Muscle of back (tissue), 11 donors: Measurements from ENCODE around the gene MARCHF6. TPM values are rescaled to one million over a fixed set of nuclear protein-coding genes. Genes with fewer than 3 reads are reported as not detected.
"Not testable (repeated sequence)": the region's sequence is repeated elsewhere in the genome, so short reads cannot be mapped to it uniquely, and the experiment has no call there.

ENCODE experiments used
- DNase-seq, 3 donors: peaks; one replicate each; pipeline versions ENCODE4 v3.0.0 to v3.0.0-alpha.2; 2013
- polyA plus RNA-seq, 10 donors: library from polyadenylated mRNA; unstranded; fragments of 120-200 nt; gene quantifications; one replicate each; pipeline ENCODE4 v1.2.1, GENCODE V29; 2013; ENCODE audit not compliant: insufficient read length in 10 of 10

The MARCHF6 gene
- polyA plus RNA-seq, 10 donors, result 81.2 to 128 (median 99.7) TPM

- DNase-seq, result no peak
Measured at GRCh38 chr5:10374046-10375022, 20.8 kb downstream of the MARCHF6 start.

- not testable (repeated sequence) for DNase-seq
Measured at GRCh38 chr5:10375146-10375545, 21.7 kb downstream of the MARCHF6 start.

GRCh38 chr5:10376544-10376943 lies 23.0 kb downstream of the MARCHF6 start:
- DNase-seq, result no peak

GRCh38 chr5:10377081-10377480 lies 23.6 kb downstream of the MARCHF6 start:
- DNase-seq, result no peak

GRCh38 chr5:10381803-10382202 lies 28.3 kb downstream of the MARCHF6 start:
- no peak for DNase-seq

GRCh38 chr5:10384483-10384882 lies 31.0 kb downstream of the MARCHF6 start:
- DNase-seq, result peak in 1 of 3 donors; percentile 23

GRCh38 chr5:10387690-10388089 lies 34.2 kb downstream of the MARCHF6 start:
- DNase-seq, result no peak

- DNase-seq, result no peak
Measured at GRCh38 chr5:10391130-10391529, 37.6 kb downstream of the MARCHF6 start.

GRCh38 chr5:10392567-10393328 lies 39.3 kb downstream of the MARCHF6 start:
- DNase-seq, result peak in 1 of 3 donors; percentile 10

- DNase-seq, result no peak
Measured at GRCh38 chr5:10393491-10393890, 40.0 kb downstream of the MARCHF6 start.

GRCh38 chr5:10396552-10396951 lies 43.1 kb downstream of the MARCHF6 start:
- no peak for DNase-seq

GRCh38 chr5:10399839-10400238 lies 46.3 kb downstream of the MARCHF6 start:
- DNase-seq, result no peak

- no peak for DNase-seq
Measured at GRCh38 chr5:10400411-10400810, 46.9 kb downstream of the MARCHF6 start.

- DNase-seq, result no peak
Measured at GRCh38 chr5:10400831-10401230, 47.3 kb downstream of the MARCHF6 start.

- no peak for DNase-seq
Measured at GRCh38 chr5:10401498-10401897, 48.0 kb downstream of the MARCHF6 start.

Other genes starting within 250 kb of the MARCHF6 start
- gene ATPSCKMT, start 103.8 kb upstream of the MARCHF6 start, polyA plus RNA-seq, result 10 to 100 TPM in 7 of 10 donors, 1 to 10 TPM in 3; 7.7 to 14.8 (median 10.5) TPM
- gene CCT5, start 103.4 kb upstream of the MARCHF6 start, polyA plus RNA-seq, result 100 to 1,000 TPM; 160 to 212 (median 172) TPM
- gene CMBL, start 45.8 kb upstream of the MARCHF6 start, polyA plus RNA-seq, result 100 to 1,000 TPM in 2 of 10 donors, 10 to 100 TPM in 8; 54.1 to 104 (median 79.0) TPM
- under 1 TPM in 3 of 10 donors, not detected in 7; 0.11 to 0.27 (median 0.16) TPM for gene ROPN1L, start 88.2 kb downstream of the MARCHF6 start, polyA plus RNA-seq
- gene ANKRD33B, start 210.4 kb downstream of the MARCHF6 start, polyA plus RNA-seq, result 1 to 10 TPM; 1.0 to 3.1 (median 2.0) TPM